ENCODE data around the gene SNAPC5. TPM values are rescaled to one million over a fixed set of nuclear protein-coding genes. Genes with fewer than 3 reads are reported as not detected.
"Not testable (repeated sequence)": the region's sequence is repeated elsewhere in the genome, so short reads cannot be mapped to it uniquely, and the experiment has no call there.

SNAPC5 gene
- polyA plus RNA-seq, 3 donors = 15.6 to 32.5 (median 30.2) TPM

DNA sequence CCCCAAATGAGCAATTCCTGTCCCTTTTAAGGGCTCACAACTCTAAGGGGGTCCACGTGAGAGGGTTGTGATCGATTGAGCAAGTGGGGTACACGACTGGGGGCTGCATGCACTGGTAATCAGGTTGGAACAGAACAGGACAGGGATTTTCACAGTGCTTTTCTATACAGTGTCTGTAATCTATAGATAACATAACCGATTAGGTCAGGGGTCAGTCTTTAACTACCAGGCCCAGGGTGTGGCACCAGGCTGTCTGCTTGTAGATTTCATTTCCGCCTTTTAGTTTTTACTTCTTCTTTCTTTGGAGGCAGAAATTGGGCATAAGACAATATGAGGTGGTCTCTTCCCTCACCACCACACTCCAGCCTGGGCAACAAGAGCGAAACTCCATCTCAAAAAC, 32.3 kb downstream of the SNAPC5 start:
- Histone ChIP-seq H4K20me1 (ENCODE audit: insufficient read depth, low read length) (peaks cover 10% of the 10 kb centered on the region), H3K4me1 (ENCODE audit: control insufficient read depth in 1 of 2, insufficient read depth in 2 of 2, low read length in 2 of 2) (peaks cover 13 to 21% of the 10 kb centered on the region in 2 donors), H3K36me3 (replicated peaks in 1 of 2; ENCODE audit: control insufficient read depth in 1 of 2, insufficient read depth in 2 of 2, low read length in 2 of 2) (peaks cover 18 to 52% of the 10 kb centered on the region in 2 donors), H3K27ac (ENCODE audit: low read depth in 1 of 2, low read length in 2 of 2) (peak overlapping the region in 1 of 2 donors; percentile 51)
- H3K27me3 Mint-ChIP-seq (ENCODE audit: low read depth in 3 of 3); H3K4me3 Mint-ChIP-seq; H3K4me3 ChIP-seq (replicated peaks in 1 of 3; ENCODE audit: low read depth in 2 of 3, low read length in 3 of 3); intact Hi-C loops (cut with micrococcal nuclease); H2AFZ ChIP-seq (ENCODE audit: insufficient read depth, low read depth, low read length, poor library complexity, severe bottlenecking); H3K9ac ChIP-seq (ENCODE audit: insufficient read depth, low read length, poor library complexity, severe bottlenecking); H3K4me2 ChIP-seq (replicated peaks; ENCODE audit: extremely low read depth, low read length, poor library complexity, severe bottlenecking); H3K27me3 ChIP-seq (ENCODE audit: control insufficient read depth in 2 of 2, insufficient read depth in 2 of 2, low read length in 2 of 2); H3K79me2 ChIP-seq (ENCODE audit: insufficient read depth, low read length); H3K9me3 ChIP-seq (replicated peaks in 1 of 2; ENCODE audit: control insufficient read depth in 1 of 2, insufficient read depth in 1 of 2, low read length in 2 of 2); H3K9me3 Mint-ChIP-seq: not testable (repeated sequence)
- peaks cover 26% of the 10 kb centered on the region for H3K4me1 Mint-ChIP-seq
- peak overlapping the region in 6 of 7 donors; percentile 66 to 91 (median 82) for H3K27ac Mint-ChIP-seq
- WGBS (ENCODE audit: insufficient coverage) = 100% methylated on average over 1 of the region's 6 CpGs
- peak in 1 of 3 donors; percentile 12 for DNase-seq
- H3K36me3 Mint-ChIP-seq = peaks cover 34 to 58% of the 10 kb centered on the region in 2 donors

DNA sequence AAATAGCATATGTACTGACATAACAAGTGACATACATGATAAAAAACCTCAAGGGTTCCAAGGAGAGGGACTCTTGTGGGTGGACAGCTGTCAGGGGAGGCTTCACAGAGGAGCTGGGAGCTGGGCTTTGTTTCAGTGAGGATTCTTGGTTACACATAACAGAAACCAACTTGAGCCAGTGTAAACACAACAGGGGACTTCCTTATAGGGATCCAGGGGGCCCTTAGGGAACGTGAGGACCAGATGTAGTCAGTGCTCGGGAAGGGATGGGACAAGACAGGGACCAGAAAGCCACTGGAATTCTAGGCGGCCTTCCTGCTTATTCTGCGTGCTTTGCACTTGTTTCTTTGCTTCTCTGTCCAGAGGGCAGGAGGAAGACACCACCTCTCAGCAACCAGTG, 34.9 kb downstream of the SNAPC5 start:
- H3K9me3 ChIP-seq (replicated peaks in 1 of 2; ENCODE audit: control insufficient read depth in 1 of 2, insufficient read depth in 1 of 2, low read length in 2 of 2) = no peaks in the 10 kb centered on the region
- no peak for DNase-seq
- H3K27ac ChIP-seq (ENCODE audit: low read depth in 1 of 2, low read length in 2 of 2) = no peak overlapping the region
- intact Hi-C loops (cut with micrococcal nuclease) = no loop called here
- H3K27me3 Mint-ChIP-seq (ENCODE audit: low read depth in 3 of 3) = peaks cover 0 to 2% (median 1%) of the 10 kb centered on the region in 3 donors
- H3K4me3 Mint-ChIP-seq = no peak overlapping the region
- H3K4me2 ChIP-seq (replicated peaks; ENCODE audit: extremely low read depth, low read length, poor library complexity, severe bottlenecking) = no peak overlapping the region
- peaks cover 0 to 2% (median 0%) of the 10 kb centered on the region in 7 donors for H3K9me3 Mint-ChIP-seq
- peaks cover 42 to 66% of the 10 kb centered on the region in 2 donors for H3K36me3 Mint-ChIP-seq
- H3K9ac ChIP-seq (ENCODE audit: insufficient read depth, low read length, poor library complexity, severe bottlenecking) = no peak overlapping the region
- TF ChIP-seq, protein P1, sequence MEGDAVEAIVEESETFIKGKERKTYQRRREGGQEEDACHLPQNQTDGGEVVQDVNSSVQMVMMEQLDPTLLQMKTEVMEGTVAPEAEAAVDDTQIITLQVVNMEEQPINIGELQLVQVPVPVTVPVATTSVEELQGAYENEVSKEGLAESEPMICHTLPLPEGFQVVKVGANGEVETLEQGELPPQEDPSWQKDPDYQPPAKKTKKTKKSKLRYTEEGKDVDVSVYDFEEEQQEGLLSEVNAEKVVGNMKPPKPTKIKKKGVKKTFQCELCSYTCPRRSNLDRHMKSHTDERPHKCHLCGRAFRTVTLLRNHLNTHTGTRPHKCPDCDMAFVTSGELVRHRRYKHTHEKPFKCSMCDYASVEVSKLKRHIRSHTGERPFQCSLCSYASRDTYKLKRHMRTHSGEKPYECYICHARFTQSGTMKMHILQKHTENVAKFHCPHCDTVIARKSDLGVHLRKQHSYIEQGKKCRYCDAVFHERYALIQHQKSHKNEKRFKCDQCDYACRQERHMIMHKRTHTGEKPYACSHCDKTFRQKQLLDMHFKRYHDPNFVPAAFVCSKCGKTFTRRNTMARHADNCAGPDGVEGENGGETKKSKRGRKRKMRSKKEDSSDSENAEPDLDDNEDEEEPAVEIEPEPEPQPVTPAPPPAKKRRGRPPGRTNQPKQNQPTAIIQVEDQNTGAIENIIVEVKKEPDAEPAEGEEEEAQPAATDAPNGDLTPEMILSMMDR (IDR thresholded peaks at IDR 0.05) = no peak
- H2AFZ ChIP-seq (ENCODE audit: insufficient read depth, low read depth, low read length, poor library complexity, severe bottlenecking) = no peak overlapping the region
- H4K20me1 ChIP-seq (ENCODE audit: insufficient read depth, low read length) = peaks cover 15% of the 10 kb centered on the region
- 94% methylated on average over 3 of the region's 4 CpGs for WGBS (ENCODE audit: insufficient coverage)
- no peak overlapping the region for H3K4me3 ChIP-seq (replicated peaks in 1 of 3; ENCODE audit: low read depth in 2 of 3, low read length in 3 of 3)
- H3K27ac Mint-ChIP-seq = peak overlapping the region in 3 of 7 donors; percentile 9 to 60 (median 50)
- H3K79me2 ChIP-seq (ENCODE audit: insufficient read depth, low read length) = no peaks in the 10 kb centered on the region
- H3K36me3 ChIP-seq (replicated peaks in 1 of 2; ENCODE audit: control insufficient read depth in 1 of 2, insufficient read depth in 2 of 2, low read length in 2 of 2) = peaks cover 19 to 51% of the 10 kb centered on the region in 2 donors
- peaks cover 32% of the 10 kb centered on the region for H3K4me1 Mint-ChIP-seq
- H3K4me1 ChIP-seq (ENCODE audit: control insufficient read depth in 1 of 2, insufficient read depth in 2 of 2, low read length in 2 of 2) = peaks cover 13 to 21% of the 10 kb centered on the region in 2 donors
- no peaks in the 10 kb centered on the region for H3K27me3 ChIP-seq (ENCODE audit: control insufficient read depth in 2 of 2, insufficient read depth in 2 of 2, low read length in 2 of 2)

All from CD14-positive monocyte (primary cell).